ENCODE results near the gene ABCA8.
"Not testable (repeated sequence)": the region's sequence is repeated elsewhere in the genome, so short reads cannot be mapped to it uniquely, and the experiment has no call there.

ABCA8 gene, protein sequence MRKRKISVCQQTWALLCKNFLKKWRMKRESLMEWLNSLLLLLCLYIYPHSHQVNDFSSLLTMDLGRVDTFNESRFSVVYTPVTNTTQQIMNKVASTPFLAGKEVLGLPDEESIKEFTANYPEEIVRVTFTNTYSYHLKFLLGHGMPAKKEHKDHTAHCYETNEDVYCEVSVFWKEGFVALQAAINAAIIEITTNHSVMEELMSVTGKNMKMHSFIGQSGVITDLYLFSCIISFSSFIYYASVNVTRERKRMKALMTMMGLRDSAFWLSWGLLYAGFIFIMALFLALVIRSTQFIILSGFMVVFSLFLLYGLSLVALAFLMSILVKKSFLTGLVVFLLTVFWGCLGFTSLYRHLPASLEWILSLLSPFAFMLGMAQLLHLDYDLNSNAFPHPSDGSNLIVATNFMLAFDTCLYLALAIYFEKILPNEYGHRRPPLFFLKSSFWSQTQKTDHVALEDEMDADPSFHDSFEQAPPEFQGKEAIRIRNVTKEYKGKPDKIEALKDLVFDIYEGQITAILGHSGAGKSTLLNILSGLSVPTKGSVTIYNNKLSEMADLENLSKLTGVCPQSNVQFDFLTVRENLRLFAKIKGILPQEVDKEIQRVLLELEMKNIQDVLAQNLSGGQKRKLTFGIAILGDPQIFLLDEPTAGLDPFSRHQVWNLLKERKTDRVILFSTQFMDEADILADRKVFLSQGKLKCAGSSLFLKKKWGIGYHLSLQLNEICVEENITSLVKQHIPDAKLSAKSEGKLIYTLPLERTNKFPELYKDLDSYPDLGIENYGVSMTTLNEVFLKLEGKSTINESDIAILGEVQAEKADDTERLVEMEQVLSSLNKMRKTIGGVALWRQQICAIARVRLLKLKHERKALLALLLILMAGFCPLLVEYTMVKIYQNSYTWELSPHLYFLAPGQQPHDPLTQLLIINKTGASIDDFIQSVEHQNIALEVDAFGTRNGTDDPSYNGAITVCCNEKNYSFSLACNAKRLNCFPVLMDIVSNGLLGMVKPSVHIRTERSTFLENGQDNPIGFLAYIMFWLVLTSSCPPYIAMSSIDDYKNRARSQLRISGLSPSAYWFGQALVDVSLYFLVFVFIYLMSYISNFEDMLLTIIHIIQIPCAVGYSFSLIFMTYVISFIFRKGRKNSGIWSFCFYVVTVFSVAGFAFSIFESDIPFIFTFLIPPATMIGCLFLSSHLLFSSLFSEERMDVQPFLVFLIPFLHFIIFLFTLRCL (N-terminal part only)

GRCh38 chr17:68955181-68955841, at the start of gene ABCA8:
Gene ABCA8, minus strand, starts transcription at chr17:68955392. Its CDS starts 13,358 bp downstream, at chr17:68942034.
- FAIRE-seq: no peak

GRCh38 chr17:69004759-69005158, 49.6 kb upstream of the ABCA8 start:
- not testable (repeated sequence) for FAIRE-seq

DNA sequence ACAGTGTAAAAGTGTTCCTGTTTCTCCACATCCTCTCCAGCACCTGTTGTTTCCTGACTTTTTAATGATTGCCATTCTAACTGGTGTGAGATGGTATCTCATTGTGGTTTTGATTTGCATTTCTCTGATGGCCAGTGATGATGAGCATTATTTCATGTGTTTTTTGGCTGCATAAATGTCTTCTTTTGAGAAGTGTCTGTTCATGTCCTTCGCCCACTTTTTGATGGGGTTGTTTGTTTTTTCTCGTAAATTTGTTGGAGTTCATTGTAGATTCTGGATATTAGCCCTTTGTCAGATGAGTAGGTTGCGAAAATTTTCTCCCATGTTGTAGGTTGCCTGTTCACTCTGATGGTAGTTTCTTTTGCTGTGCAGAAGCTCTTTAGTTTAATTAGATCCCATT, 44.6 kb upstream of the ABCA8 start:
- not testable (repeated sequence) for FAIRE-seq

- no peak for FAIRE-seq
Measured at GRCh38 chr17:68993112-68993511, 37.9 kb upstream of the ABCA8 start.

DNA sequence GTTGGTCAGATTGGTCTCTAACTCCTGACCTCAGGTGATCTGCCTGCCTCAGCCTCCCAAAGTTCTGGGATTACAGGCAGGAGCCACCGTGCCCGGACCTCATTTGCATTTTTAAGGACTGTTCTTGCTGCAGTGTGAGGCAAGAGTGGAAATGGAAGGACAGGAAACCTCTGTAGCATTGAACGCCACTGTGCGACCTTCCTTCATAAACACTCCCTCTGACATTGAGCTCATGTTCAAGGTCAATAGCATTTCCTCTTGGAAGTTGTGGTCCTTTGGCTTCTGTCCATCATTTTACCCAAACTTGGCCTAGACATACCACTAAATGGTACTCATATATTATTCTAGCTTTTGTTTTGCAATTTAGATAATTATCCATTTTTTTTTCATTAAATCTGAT, 32.8 kb upstream of the ABCA8 start:
- no peak for FAIRE-seq

- FAIRE-seq: no peak
Measured at GRCh38 chr17:68981288-68981687, 26.1 kb upstream of the ABCA8 start.

DNA sequence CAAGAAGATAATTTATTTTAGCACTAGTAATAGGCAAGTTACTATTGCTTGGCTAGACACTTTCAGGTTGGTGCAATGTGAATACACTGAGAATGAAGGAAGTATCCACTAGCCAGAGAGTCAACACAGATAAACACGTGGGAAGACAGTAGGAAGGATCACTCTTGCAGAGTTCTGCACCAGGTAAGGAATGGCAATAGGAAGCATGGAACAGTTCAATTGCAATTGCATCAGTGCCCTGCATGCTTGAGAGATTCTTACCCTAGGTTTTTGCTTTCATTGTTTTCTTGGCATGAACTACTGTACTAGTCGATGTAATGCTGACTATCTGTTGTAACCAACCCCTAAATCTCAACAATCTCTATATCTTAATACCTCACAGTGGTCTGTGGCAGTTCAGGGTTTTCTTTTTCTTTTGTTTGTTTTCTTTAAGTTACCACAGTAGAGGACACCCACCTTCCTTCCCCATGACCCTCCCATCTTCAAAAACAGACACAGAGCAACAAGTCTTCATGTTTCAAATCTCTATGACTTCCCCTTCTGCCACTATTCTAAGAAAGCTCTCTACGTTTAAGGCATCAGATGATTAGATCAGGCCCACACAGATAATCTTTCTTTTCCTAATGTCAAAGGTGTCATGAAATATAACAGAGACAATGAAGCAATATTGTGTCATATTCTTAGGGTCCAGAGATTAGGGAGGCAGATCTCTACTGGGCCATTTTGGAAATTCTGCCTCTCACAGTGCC, 18.1 kb upstream of the ABCA8 start:
- FAIRE-seq: no peak

DNA sequence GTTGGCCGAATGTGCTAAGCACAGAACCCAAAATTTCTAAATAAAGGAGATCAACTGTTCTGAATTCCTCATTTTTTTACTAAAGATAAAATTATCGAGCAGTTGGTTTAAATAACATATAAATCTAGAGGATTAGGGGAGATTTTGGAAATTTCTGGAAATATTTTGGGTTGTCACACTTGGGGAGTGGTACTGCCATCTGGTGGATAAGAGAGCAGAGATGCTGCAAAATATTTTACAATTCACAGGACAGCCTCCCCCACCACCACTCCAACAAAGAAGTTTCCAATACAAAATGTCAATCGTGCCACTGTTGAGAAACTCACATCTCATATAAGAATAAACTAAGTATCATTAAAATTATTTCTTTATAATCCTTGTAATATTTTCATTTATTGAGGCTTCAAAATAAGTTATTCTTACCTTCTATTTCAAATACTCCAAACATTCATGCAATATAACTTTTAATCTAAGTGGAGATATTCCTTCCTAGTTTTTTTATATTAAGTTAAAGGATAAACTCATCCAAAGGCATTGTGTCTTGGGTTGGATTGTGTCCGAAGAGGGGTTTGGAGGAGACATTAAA, 17.0 kb upstream of the ABCA8 start:
- FAIRE-seq: peak; percentile 87

DNA sequence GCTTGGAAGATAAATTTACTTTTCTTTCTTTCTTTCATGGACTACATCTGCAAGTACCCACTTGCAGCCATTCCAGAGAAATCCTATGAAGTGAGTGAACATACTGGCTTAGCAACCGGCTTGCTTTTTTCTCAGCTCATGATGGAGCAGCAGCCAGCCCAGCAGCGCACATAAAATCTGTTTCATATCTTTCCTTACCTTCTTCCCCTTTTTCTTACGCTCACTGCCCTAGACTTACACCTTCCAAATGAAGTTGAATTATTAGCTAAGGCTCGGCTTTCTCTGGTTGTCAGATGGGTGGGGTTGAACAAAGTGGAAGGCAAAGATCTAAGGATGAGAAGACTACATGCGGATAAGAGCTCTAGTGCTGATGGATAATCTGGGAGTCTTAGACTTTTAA, 13.9 kb upstream of the ABCA8 start:
- FAIRE-seq: no peak

DNA sequence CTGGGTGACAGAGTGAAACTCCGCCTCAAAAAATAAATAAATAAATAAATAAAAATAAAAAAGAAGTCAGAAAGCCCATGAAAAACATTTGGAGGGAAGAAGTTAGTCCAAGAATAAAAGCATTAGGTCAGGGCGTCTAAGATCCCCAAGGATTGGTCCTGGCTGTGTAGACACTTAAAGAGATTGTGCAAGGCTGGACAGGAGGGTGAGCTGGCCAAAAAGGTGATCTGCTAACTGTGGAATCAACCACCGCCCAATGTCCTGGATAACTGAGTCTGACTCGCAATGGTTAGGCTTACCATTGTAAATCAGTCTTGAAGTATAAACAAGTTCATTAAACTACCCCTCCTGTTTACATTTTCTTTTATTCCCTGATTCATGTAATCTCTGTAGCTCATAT, 8.8 kb upstream of the ABCA8 start:
- FAIRE-seq: no peak

DNA sequence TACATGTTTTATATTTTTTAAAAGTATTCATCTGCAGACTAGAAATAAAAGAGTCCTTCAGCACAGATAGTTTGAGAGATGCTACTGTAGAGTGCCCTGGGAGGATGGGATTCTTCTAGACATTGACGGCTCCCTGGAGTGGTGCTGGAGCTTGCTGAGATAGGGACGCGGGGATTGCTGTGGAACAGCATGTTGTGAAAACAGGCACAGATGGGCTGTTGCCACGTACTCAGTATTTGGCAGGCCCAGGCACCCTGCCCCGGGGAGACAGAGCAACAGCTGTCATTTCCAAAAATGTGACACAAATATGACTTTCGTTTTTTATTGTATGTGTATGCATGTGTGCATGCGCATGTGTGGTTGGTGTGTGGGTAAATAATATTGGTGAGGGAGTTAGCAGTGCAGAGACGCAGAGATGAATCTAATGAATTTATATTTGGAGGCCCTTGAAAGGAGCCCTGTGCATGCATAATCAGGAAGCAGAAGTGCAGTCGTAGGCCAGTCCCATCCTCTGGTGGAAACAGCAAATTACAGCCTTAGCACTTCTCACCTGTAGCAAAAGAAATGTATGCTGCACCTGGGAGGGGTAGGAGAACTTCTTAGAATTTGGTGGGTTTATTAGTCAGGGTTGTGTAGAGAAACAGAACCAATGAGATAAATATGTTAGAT, 6.2 kb upstream of the ABCA8 start:
- no peak for FAIRE-seq

DNA sequence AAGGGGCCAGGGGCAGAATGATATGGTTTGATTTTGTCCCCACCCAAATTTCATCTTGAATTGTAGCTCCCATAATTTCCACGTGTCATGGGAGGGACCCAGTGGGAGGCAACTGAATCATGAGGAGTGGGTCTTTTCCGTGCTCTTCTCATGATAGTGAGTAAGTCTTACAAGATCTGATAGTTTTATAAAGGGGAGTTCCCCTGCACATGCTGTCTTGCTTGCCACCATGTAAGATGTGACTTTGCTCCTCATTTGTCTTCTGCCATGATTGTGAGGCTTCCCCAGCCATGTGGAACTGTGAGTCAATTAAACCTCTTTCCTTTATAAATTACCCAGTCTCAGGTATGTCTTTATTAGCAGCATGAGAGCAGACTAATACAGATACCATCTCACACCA, 3.9 kb upstream of the ABCA8 start:
- FAIRE-seq: not testable (repeated sequence)

GRCh38 chr17:68957944-68958343, 2.8 kb upstream of the ABCA8 start:
- FAIRE-seq: no peak

DNA sequence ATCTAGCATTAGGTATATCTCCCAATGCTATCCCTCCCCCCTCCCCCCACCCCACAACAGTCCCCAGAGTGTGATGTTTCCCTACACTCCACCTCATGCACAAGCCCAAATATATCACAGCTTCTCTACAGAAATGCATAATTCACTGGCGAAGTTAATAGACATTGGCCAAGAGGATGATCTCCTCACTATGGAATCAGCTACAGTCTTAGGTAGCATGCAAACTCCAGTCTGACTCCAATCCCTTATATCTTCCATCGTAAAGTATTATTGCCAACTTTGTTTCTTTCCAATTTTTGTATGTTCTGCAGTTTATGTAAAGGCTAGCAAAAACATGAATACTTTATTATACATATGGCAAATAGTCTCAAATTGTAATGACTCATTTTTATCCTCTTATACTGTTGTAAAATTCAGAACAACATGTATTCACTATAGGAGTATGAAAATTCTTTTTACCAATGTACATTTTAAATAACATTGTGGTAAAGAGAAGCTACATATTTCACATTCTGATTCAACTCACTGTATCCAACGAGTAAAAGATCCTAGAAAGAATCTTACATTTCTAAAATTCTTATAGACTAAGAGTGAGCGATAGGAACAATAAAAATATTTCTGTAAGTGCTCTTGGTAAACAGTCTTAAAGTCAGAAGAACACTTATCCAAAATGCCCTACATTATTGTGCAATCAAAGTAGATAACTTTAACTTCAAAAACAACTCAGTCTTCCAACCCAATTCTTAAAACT, 871 bp downstream of the ABCA8 start:
- FAIRE-seq: no peak

GRCh38 chr17:68953340-68953997, 1.7 kb downstream of the ABCA8 start:
- no peak for FAIRE-seq

DNA sequence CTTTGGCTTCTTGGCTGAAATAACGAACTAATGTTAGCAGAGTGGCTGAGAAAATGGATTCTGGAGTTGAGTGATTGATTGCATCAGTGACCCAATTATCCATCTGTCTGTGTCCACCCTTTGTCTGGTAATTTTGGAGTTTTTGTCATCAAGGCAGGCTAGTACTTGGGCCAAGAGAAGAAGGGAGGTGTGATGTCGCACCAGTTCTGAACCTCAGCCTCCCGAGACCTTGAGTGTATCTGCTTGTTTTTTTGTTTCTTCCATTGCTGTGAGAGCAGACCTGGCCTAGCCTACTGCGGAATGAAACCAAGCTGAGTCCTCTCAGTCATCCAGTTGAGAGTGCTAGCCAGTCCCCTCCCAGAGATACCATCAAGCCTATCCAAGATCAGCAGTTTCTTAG, 4.5 kb downstream of the ABCA8 start:
- no peak for FAIRE-seq

DNA sequence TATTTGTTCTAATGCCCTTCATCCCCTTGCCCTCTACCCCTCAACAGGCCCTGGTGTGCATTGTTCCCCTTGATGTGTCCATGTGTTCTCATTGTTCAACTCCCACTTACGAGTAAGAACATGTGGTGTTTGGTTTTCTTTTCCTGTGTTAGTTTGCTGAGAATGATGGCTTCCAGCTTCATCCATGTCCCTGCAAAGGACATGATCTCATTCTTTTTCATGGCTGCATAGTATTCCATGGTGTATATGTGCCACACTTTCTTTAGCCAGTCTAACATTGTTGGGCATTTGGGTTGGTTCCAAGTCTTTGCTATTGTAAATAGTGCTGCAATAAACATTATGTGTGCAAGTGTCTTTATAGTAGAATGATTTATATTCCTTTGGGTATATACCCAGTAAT, 7.3 kb downstream of the ABCA8 start:
- FAIRE-seq: not testable (repeated sequence)

- no peak for FAIRE-seq
Measured at GRCh38 chr17:68944435-68945035, 10.7 kb downstream of the ABCA8 start.

GRCh38 chr17:68943812-68944182, 11.4 kb downstream of the ABCA8 start:
- not testable (repeated sequence) for FAIRE-seq
